Stimulated activated naive CD4-positive, alpha-beta T cell treated with Interleukin-2 at 50 U/mL for 16 hours (primary cell): ENCODE measurements around the gene FLYWCH1.

ENCODE experiments used
- DNase-seq: peaks from one replicate; lab custom pipeline; 2025; lab: John Stamatoyannopoulos, UW

The FLYWCH1 gene

GRCh38 chr16:2911638-2912329, at the start of gene FLYWCH1:
FLYWCH1 (plus strand) TSS chr16:2911931; CDS start chr16:2929686, 17,755 bp downstream.
- DNase-seq, result peak; percentile 98

GRCh38 chr16:2865651-2866050, 46.1 kb upstream of the FLYWCH1 start:
- no peak for DNase-seq

GRCh38 chr16:2866431-2866830, 45.3 kb upstream of the FLYWCH1 start:
- DNase-seq, result no peak

- DNase-seq, result no peak
Observed at GRCh38 chr16:2867661-2867986, 44.1 kb upstream of the FLYWCH1 start.

- peak; percentile 94 for DNase-seq
Observed at GRCh38 chr16:2867987-2868789, 43.5 kb upstream of the FLYWCH1 start.

GRCh38 chr16:2871926-2872325, 39.8 kb upstream of the FLYWCH1 start:
- no peak for DNase-seq

- DNase-seq, result no peak
Observed at GRCh38 chr16:2874032-2874911, 37.5 kb upstream of the FLYWCH1 start.

GRCh38 chr16:2874912-2875362, 36.8 kb upstream of the FLYWCH1 start:
- peak; percentile 62 for DNase-seq

GRCh38 chr16:2879854-2880508, 31.8 kb upstream of the FLYWCH1 start:
- DNase-seq, result no peak

GRCh38 chr16:2881783-2882649, 29.7 kb upstream of the FLYWCH1 start:
- DNase-seq, result peak; percentile 47

- peak; percentile 97 for DNase-seq
Observed at GRCh38 chr16:2882650-2883457, 28.9 kb upstream of the FLYWCH1 start, which contains the start of gene FLYWCH2. FLYWCH2 (plus strand) TSS chr16:2883215; CDS start chr16:2896450, 13,235 bp downstream.

GRCh38 chr16:2883458-2883908, 28.2 kb upstream of the FLYWCH1 start:
- peak; percentile 16 for DNase-seq

- DNase-seq, result no peak
Observed at GRCh38 chr16:2884041-2884451, 27.7 kb upstream of the FLYWCH1 start.

- DNase-seq, result no peak
Observed at GRCh38 chr16:2894231-2894630, 17.5 kb upstream of the FLYWCH1 start.

GRCh38 chr16:2895813-2896212, 15.9 kb upstream of the FLYWCH1 start:
- DNase-seq, result no peak

- DNase-seq, result no peak
Observed at GRCh38 chr16:2896480-2897010, 15.2 kb upstream of the FLYWCH1 start.

GRCh38 chr16:2897110-2897509, 14.6 kb upstream of the FLYWCH1 start:
- DNase-seq, result no peak

- DNase-seq, result no peak
Observed at GRCh38 chr16:2898831-2899563, 12.7 kb upstream of the FLYWCH1 start.

GRCh38 chr16:2899564-2900072, 12.1 kb upstream of the FLYWCH1 start:
- no peak for DNase-seq
